Loucy (cell line): Measurements from ENCODE around the gene STK33.

Experiments
- H2AFZ ChIP-seq: fragments of 200-600 bp; sonication (generic); 2 replicates; pipeline ENCODE4 v1.6.0; 2016; ENCODE audit warnings: antibody characterized with exemption, mild to moderate bottlenecking, low read length, moderate library complexity
- H3F3A ChIP-seq: fragments of 200-600 bp; 2 replicates; pipeline ENCODE4 v1.6.0; 2016; ENCODE audit warnings: antibody characterized with exemption, low read depth, mild to moderate bottlenecking
- H3K27me3 ChIP-seq: fragments of 200-600 bp; sonication (generic); 2 replicates; pipeline ENCODE4 v1.6.1; 2014; ENCODE audit warnings: low read length, mild to moderate bottlenecking; ENCODE audit not compliant: insufficient read depth, poor library complexity, severe bottlenecking
- H3K36me3 ChIP-seq: fragments of 200-600 bp; sonication (generic); 2 replicates; pipeline ENCODE4 v1.6.1; 2016; ENCODE audit warnings: low read length; ENCODE audit not compliant: insufficient read depth
- H3K4me1 ChIP-seq: fragments of 200-600 bp; sonication (generic); 2 replicates; pipeline ENCODE4 v1.5.1; 2014; ENCODE audit warnings: low read length, mild to moderate bottlenecking; ENCODE audit not compliant: insufficient read depth, poor library complexity, severe bottlenecking
- H3K4me2 ChIP-seq: fragments of 200-600 bp; sonication (generic); 2 replicates; pipeline ENCODE4 v1.6.0; 2014; ENCODE audit warnings: antibody characterized with exemption, low read length, low read depth, mild to moderate bottlenecking; ENCODE audit not compliant: poor library complexity, severe bottlenecking
- H3K4me3 ChIP-seq: fragments of 200-600 bp; sonication (generic); 2 replicates; pipeline ENCODE4 v1.5.1; 2014; ENCODE audit warnings: low read length, mild to moderate bottlenecking, mixed read lengths; ENCODE audit not compliant: poor library complexity, severe bottlenecking
- H3K79me2 ChIP-seq: fragments of 200-600 bp; sonication (generic); 2 replicates; pipeline ENCODE4 v1.6.1; 2014; ENCODE audit warnings: low read length; ENCODE audit not compliant: insufficient read depth
- H3K9ac ChIP-seq: fragments of 200-600 bp; sonication (generic); 2 replicates; pipeline ENCODE4 v1.6.0; 2014; ENCODE audit warnings: mild to moderate bottlenecking, low read depth, low read length, moderate library complexity; ENCODE audit not compliant: poor library complexity, severe bottlenecking
- H3K9me2 ChIP-seq: fragments of 200-600 bp; sonication (generic); replicated peaks from 2 replicates; pipeline ENCODE4 v1.6.1; 2016; ENCODE audit warnings: low read depth, low read length, mixed read lengths
- H3K9me3 ChIP-seq: fragments of 200-600 bp; sonication (generic); 2 replicates; pipeline ENCODE4 v1.6.1; 2014; ENCODE audit warnings: mild to moderate bottlenecking, antibody characterized with exemption, low read length, low read depth; ENCODE audit not compliant: insufficient read depth
- H4K20me1 ChIP-seq: fragments of 200-600 bp; sonication (generic); 2 replicates; pipeline ENCODE4 v1.6.0; 2014; ENCODE audit warnings: antibody characterized with exemption, low read length, mild to moderate bottlenecking; ENCODE audit not compliant: insufficient read depth, poor library complexity, severe bottlenecking
- EZH2phosphoT487 ChIP-seq: fragments of 200-600 bp; IDR thresholded peaks from 2 replicates; pipeline ENCODE4 v1.6.1; 2018; ENCODE audit warnings: antibody characterized with exemption, mild to moderate bottlenecking, moderate library complexity, borderline replicate concordance
- TF ChIP-seq, protein P1 (sequence below): fragments of 200-600 bp; sonication (generic); conservative IDR thresholded peaks from 2 replicates; pipeline ENCODE4 v1.5.1; 2014; ENCODE audit warnings: mild to moderate bottlenecking, antibody characterized with exemption, low read length

Gene STK33

DNA sequence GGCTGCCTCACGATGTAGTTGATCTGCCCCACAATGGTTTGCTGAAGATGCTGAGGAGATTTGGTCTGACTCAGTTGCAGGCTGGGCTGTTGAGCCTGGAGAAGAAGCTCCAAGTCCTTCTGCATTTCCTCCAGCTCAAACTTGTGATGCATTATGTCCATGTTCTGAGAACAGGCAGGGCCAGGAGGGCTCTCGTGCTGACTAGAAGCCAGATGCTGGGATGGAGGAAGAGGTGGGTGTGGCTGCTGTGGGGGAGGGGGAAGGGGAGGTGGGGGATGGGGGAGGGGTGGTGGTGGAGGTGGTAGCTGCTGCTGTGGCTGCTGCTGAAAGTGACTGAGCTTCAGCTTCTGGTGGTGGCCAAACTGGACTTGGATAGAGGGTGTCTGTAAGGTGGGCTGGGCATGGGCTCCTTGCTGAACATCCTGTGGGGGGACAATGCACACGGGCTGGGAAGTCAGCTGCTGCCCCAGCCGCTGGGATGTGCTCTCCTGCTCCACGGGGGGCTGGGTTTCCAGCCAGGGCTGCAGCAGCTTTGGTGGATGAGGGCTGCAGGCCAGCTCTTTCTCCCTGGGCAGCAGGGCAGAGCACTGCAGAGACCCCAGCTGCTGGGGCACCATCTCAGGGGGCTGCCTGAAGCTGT is 46.4 kb upstream of the STK33 start:
- Histone ChIP-seq H3K36me3 (peaks cover 5% of the 10 kb centered on the region; the same call in 1 of the 2 replicates), H2AFZ (no peak overlapping the region), H3K9me3 (no peaks in the 10 kb centered on the region), H3K27me3 (no peaks in the 10 kb centered on the region), H3K4me1 (no peaks in the 10 kb centered on the region), H3K79me2 (no peaks in the 10 kb centered on the region), H3K9ac (no peak overlapping the region), H4K20me1 (no peaks in the 10 kb centered on the region), H3K9me2 (no peaks in the 10 kb centered on the region), H3K4me2 (no peak overlapping the region), H3K4me3 (no peak overlapping the region), H3F3A (no peaks in the 10 kb centered on the region)
- TF ChIP-seq, protein P1, sequence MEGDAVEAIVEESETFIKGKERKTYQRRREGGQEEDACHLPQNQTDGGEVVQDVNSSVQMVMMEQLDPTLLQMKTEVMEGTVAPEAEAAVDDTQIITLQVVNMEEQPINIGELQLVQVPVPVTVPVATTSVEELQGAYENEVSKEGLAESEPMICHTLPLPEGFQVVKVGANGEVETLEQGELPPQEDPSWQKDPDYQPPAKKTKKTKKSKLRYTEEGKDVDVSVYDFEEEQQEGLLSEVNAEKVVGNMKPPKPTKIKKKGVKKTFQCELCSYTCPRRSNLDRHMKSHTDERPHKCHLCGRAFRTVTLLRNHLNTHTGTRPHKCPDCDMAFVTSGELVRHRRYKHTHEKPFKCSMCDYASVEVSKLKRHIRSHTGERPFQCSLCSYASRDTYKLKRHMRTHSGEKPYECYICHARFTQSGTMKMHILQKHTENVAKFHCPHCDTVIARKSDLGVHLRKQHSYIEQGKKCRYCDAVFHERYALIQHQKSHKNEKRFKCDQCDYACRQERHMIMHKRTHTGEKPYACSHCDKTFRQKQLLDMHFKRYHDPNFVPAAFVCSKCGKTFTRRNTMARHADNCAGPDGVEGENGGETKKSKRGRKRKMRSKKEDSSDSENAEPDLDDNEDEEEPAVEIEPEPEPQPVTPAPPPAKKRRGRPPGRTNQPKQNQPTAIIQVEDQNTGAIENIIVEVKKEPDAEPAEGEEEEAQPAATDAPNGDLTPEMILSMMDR: no peak
- no peak for TF ChIP-seq EZH2phosphoT487

- Histone ChIP-seq H3K4me1 (no peaks in the 10 kb centered on the region), H2AFZ (no peak overlapping the region), H3K27me3 (no peaks in the 10 kb centered on the region), H3K9ac (no peak overlapping the region), H3F3A (no peaks in the 10 kb centered on the region), H3K36me3 (peaks cover 3% of the 10 kb centered on the region; the same call in 1 of the 2 replicates), H3K9me3 (no peaks in the 10 kb centered on the region), H3K79me2 (no peaks in the 10 kb centered on the region), H3K4me3 (no peak overlapping the region), H3K9me2 (no peaks in the 10 kb centered on the region), H4K20me1 (no peaks in the 10 kb centered on the region), H3K4me2 (no peak overlapping the region)
- TF ChIP-seq EZH2phosphoT487: no peak
- TF ChIP-seq, protein P1: no peak
Measured at GRCh38 chr11:8639655-8640054, 45.6 kb upstream of the STK33 start.

- peaks cover 3% of the 10 kb centered on the region; the same call in 1 of the 2 replicates for H3K36me3 ChIP-seq
- H4K20me1 ChIP-seq: no peaks in the 10 kb centered on the region
- H3K4me1 ChIP-seq: no peaks in the 10 kb centered on the region
- no peak overlapping the region for H2AFZ ChIP-seq
- TF ChIP-seq, protein P1: no peak
- no peak for TF ChIP-seq EZH2phosphoT487
- no peaks in the 10 kb centered on the region for H3F3A ChIP-seq
- no peak overlapping the region for H3K4me3 ChIP-seq
- no peaks in the 10 kb centered on the region for H3K9me3 ChIP-seq
- H3K9ac ChIP-seq: no peak overlapping the region
- no peaks in the 10 kb centered on the region for H3K9me2 ChIP-seq
- no peaks in the 10 kb centered on the region for H3K27me3 ChIP-seq
- no peaks in the 10 kb centered on the region for H3K79me2 ChIP-seq
- no peak overlapping the region for H3K4me2 ChIP-seq
Measured at GRCh38 chr11:8638300-8638699, 44.3 kb upstream of the STK33 start.
